Neuronal stem cell (in vitro differentiated cells): ENCODE measurements around the gene GATAD2A.
A peak's percentile ranks its signal among the peaks of the same experiment; 100 is the strongest.

ENCODE experiments used
- DNase-seq: peaks from one replicate; pipeline ENCODE4 v3.0.0-alpha.2; 2013; ENCODE audit warnings: low spot score
- H2AFZ ChIP-seq: one replicate; pipeline ENCODE4 v1.6.1; 2013; ENCODE audit warnings: mild to moderate bottlenecking, low read length, inconsistent platforms
- H2AK5ac ChIP-seq: 2 replicates; pipeline ENCODE4 v1.6.1; 2013; ENCODE audit warnings: low read depth, mild to moderate bottlenecking, inconsistent platforms, low read length, moderate library complexity, mixed read lengths
- H2BK120ac ChIP-seq: 2 replicates; pipeline ENCODE4 v1.6.1; 2013; ENCODE audit warnings: low read depth, mild to moderate bottlenecking, inconsistent platforms, low read length, moderate library complexity, mixed read lengths
- H2BK12ac ChIP-seq: one replicate; pipeline ENCODE4 v1.6.1; 2013; ENCODE audit warnings: low read length, inconsistent platforms
- H2BK15ac ChIP-seq: 2 replicates; pipeline ENCODE4 v1.6.1; 2013; ENCODE audit warnings: mild to moderate bottlenecking, low read length, inconsistent platforms, mixed read lengths
- H2BK5ac ChIP-seq: one replicate; pipeline ENCODE4 v1.6.1; 2013; ENCODE audit warnings: inconsistent platforms, mild to moderate bottlenecking, low read length, moderate library complexity
- H3K14ac ChIP-seq: one replicate; pipeline ENCODE4 v1.6.1; 2013; ENCODE audit warnings: low read length, inconsistent platforms
- H3K18ac ChIP-seq: 2 replicates; pipeline ENCODE4 v1.6.1; 2013; ENCODE audit warnings: low read length, inconsistent platforms
- H3K23ac ChIP-seq: 2 replicates; pipeline ENCODE4 v1.6.1; 2013; ENCODE audit warnings: low read depth, mild to moderate bottlenecking, mixed read lengths, low read length, inconsistent platforms; ENCODE audit not compliant: poor library complexity
- H3K27ac ChIP-seq: replicated peaks from 3 replicates; pipeline ENCODE4 v1.5.1; 2013; ENCODE audit warnings: low read length, inconsistent platforms
- H3K27me3 ChIP-seq, 3 experiments: 2 replicates each; pipeline ENCODE4 v1.6.1; 2013; ENCODE audit warnings: low read length in 3 of 3, mild to moderate bottlenecking in 2 of 3, inconsistent platforms in 1 of 3, low read depth in 1 of 3, mixed read lengths in 1 of 3, moderate library complexity in 1 of 3; ENCODE audit not compliant: control insufficient read depth in 3 of 3, insufficient read depth in 3 of 3
- H3K36me3 ChIP-seq, 2 donors: replicated peaks in 1 of 2; 2 replicates each; pipeline ENCODE4 v1.6.1; 2013; ENCODE audit warnings: low read length in 2 of 2; ENCODE audit not compliant: control insufficient read depth in 2 of 2, insufficient read depth in 2 of 2
- H3K4ac ChIP-seq: 2 replicates; pipeline ENCODE4 v1.6.1; 2013; ENCODE audit warnings: inconsistent platforms, mild to moderate bottlenecking, low read length, moderate library complexity
- H3K4me1 ChIP-seq, 2 donors: 1 replicate in 1 of 2; 2 replicates in 1 of 2; pipeline ENCODE4 v1.6.1; 2013; ENCODE audit warnings: low read length in 2 of 2, low read depth in 1 of 2; ENCODE audit not compliant: control insufficient read depth in 2 of 2, insufficient read depth in 1 of 2
- H3K4me2 ChIP-seq: one replicate; pipeline ENCODE4 v1.6.1; 2013; ENCODE audit warnings: mild to moderate bottlenecking, low read length, inconsistent platforms; ENCODE audit not compliant: insufficient read depth, poor library complexity, severe bottlenecking
- H3K4me3 ChIP-seq, 2 donors: 2 replicates each; pipeline ENCODE4 v1.5.1; 2013; ENCODE audit warnings: low read length in 2 of 2, mild to moderate bottlenecking in 2 of 2, inconsistent platforms in 1 of 2, moderate library complexity in 1 of 2
- H3K79me1 ChIP-seq: one replicate; pipeline ENCODE4 v1.6.1; 2013; ENCODE audit warnings: low read depth, mild to moderate bottlenecking, inconsistent platforms, low read length, moderate library complexity
- H3K9ac ChIP-seq: one replicate; pipeline ENCODE4 v1.6.1; 2013; ENCODE audit warnings: mild to moderate bottlenecking, low read depth, low read length, inconsistent platforms; ENCODE audit not compliant: poor library complexity
- H3K9me3 ChIP-seq, 2 donors: replicated peaks in 1 of 2; 2 replicates each; pipeline versions ENCODE3 to v1.6.1; 2013; ENCODE audit warnings: low read length in 2 of 2, mild to moderate bottlenecking in 2 of 2, inconsistent platforms in 1 of 2, low read depth in 1 of 2, mixed read lengths in 1 of 2, moderate library complexity in 1 of 2; ENCODE audit not compliant: control insufficient read depth in 2 of 2, insufficient read depth in 1 of 2
- H4K8ac ChIP-seq: one replicate; pipeline ENCODE4 v1.6.1; 2013; ENCODE audit warnings: low read depth, mild to moderate bottlenecking, inconsistent platforms, low read length, moderate library complexity
- H4K91ac ChIP-seq: one replicate; pipeline ENCODE4 v1.6.1; 2013; ENCODE audit warnings: low read length, low read depth, mild to moderate bottlenecking, inconsistent platforms; ENCODE audit not compliant: poor library complexity
- WGBS, 2 donors: extraction: QIAGEN DNeasy Blood & Tissue Kit; methylation state at CpG; one replicate each; pipeline ENCODE4 v1.1.7; 2013; ENCODE audit warnings: missing lambda C conversion rate in 2 of 2, mixed read lengths in 1 of 2; ENCODE audit not compliant: insufficient read length in 2 of 2, insufficient replicate concordance in 1 of 2; ENCODE audit errors: extremely low coverage in 2 of 2; 5-methylcytosine and 5-hydroxymethylcytosine counted together

GATAD2A gene

GRCh38 chr19:19537075-19538048 lies 131.9 kb downstream of the GATAD2A start:
- Histone ChIP-seq H3K27ac (no peak overlapping the region), H3K79me1 (peaks cover 2% of the 10 kb centered on the region), H2BK15ac (no peak overlapping the region), H2AFZ (no peak overlapping the region), H3K4me2 (peak overlapping the region; percentile 91), H3K4me1 (peaks cover 0 to 12% of the 10 kb centered on the region in 2 donors), H3K9me3 (peaks cover 0 to 1% of the 10 kb centered on the region in 2 donors), H3K4me3 (no peak overlapping the region), H2BK5ac (peak overlapping the region; percentile 39), H4K8ac (no peak overlapping the region), H3K18ac (peak overlapping the region; percentile 53), H3K14ac (no peak overlapping the region), H2BK120ac (no peak overlapping the region), H3K4ac (no peak overlapping the region), H3K27me3 (peaks cover 0 to 25% (median 0%) of the 10 kb centered on the region in 3 experiments), H3K36me3 (peaks cover 2 to 14% of the 10 kb centered on the region in 2 donors), H3K9ac (no peak overlapping the region), H3K23ac (peak overlapping the region; percentile 81), H2AK5ac (peak overlapping the region; percentile 58), H2BK12ac (no peak overlapping the region), H4K91ac (no peak overlapping the region)
- WGBS, 2 donors = no CpG with 5 or more reads among the region's 59 CpGs
- no peak for DNase-seq

- peaks cover 0 to 1% of the 10 kb centered on the region in 2 donors for H3K9me3 ChIP-seq
- peaks cover 0 to 10% of the 10 kb centered on the region in 2 donors for H3K36me3 ChIP-seq
- H3K4me2 ChIP-seq = peak within 1 kb of the TSS; percentile 91
- H3K79me1 ChIP-seq = peaks cover 2% of the 10 kb centered on the region
- peak within 1 kb of the TSS; percentile 63 for H2BK120ac ChIP-seq
- no peak within 1 kb of the TSS for H4K91ac ChIP-seq
- no peak within 1 kb of the TSS for H2BK12ac ChIP-seq
- no peak within 1 kb of the TSS for H3K27ac ChIP-seq
- peaks cover 0 to 25% (median 0%) of the 10 kb centered on the region in 3 experiments for H3K27me3 ChIP-seq
- peak within 1 kb of the TSS; percentile 63 for H3K14ac ChIP-seq
- peaks cover 0 to 7% of the 10 kb centered on the region in 2 donors for H3K4me1 ChIP-seq
- peak within 1 kb of the TSS; percentile 91 for H3K18ac ChIP-seq
- H2BK15ac ChIP-seq = no peak within 1 kb of the TSS
- peak within 1 kb of the TSS; percentile 39 for H2BK5ac ChIP-seq
- no CpG with 5 or more reads among the region's 56 CpGs for WGBS, 2 donors
- no peak within 1 kb of the TSS for H2AFZ ChIP-seq
- peak within 1 kb of the TSS; percentile 81 for H3K23ac ChIP-seq
- H2AK5ac ChIP-seq = peak within 1 kb of the TSS; percentile 90
- peak within 1 kb of the TSS in 1 of 2 donors; percentile 78 for H3K4me3 ChIP-seq
- DNase-seq = peak; percentile 50
- H4K8ac ChIP-seq = no peak within 1 kb of the TSS
- peak within 1 kb of the TSS; percentile 92 for H3K9ac ChIP-seq
- peak within 1 kb of the TSS; percentile 67 for H3K4ac ChIP-seq
These were observed 132.7 kb downstream of the GATAD2A start, which contains the start of gene CILP2 for GRCh38 chr19:19538061-19538784. Gene CILP2 (plus strand): TSS chr19:19538265. CDS start chr19:19538350, 85 bp downstream.

GRCh38 chr19:19538785-19539166 lies 133.3 kb downstream of the GATAD2A start:
- Histone ChIP-seq H3K9ac (no peak overlapping the region), H4K8ac (no peak overlapping the region), H3K27ac (no peak overlapping the region), H3K18ac (peak overlapping the region; percentile 76), H2BK5ac (no peak overlapping the region), H3K36me3 (peaks cover 0 to 10% of the 10 kb centered on the region in 2 donors), H2AK5ac (peak overlapping the region; percentile 90), H2BK120ac (no peak overlapping the region), H3K4me1 (peaks cover 0 to 7% of the 10 kb centered on the region in 2 donors), H3K4me3 (no peak overlapping the region), H3K4ac (peak overlapping the region; percentile 67), H2BK15ac (no peak overlapping the region), H3K9me3 (peaks cover 0 to 1% of the 10 kb centered on the region in 2 donors), H2BK12ac (no peak overlapping the region), H3K27me3 (peaks cover 0 to 25% (median 0%) of the 10 kb centered on the region in 3 experiments), H3K4me2 (peak overlapping the region; percentile 91), H3K79me1 (peaks cover 2% of the 10 kb centered on the region), H3K23ac (peak overlapping the region; percentile 81), H2AFZ (no peak overlapping the region), H4K91ac (no peak overlapping the region), H3K14ac (peak overlapping the region; percentile 63)
- DNase-seq = no peak
- no CpG with 5 or more reads among the region's 7 CpGs for WGBS, 2 donors
